Measurements from ENCODE around the gene RRAGC.

- no peak for TF ChIP-seq ZNF740 (CRISPR knock-in tag; IDR thresholded peaks at IDR 0.05)
- no peak for TF ChIP-seq NCOA5 (CRISPR knock-in tag; IDR thresholded peaks at IDR 0.05)
- no peak for TF ChIP-seq ZNF609 (CRISPR knock-in tag; IDR thresholded peaks at IDR 0.05; ENCODE audit: borderline replicate concordance)
- no peak for TF ChIP-seq POLR2AphosphoS5 (IDR thresholded peaks at IDR 0.05; ENCODE audit: low read depth, low read length)
- TF ChIP-seq MAZ (IDR thresholded peaks at IDR 0.05; ENCODE audit: borderline replicate concordance, low read depth, low read length), result no peak
- TF ChIP-seq MAZ (CRISPR knock-in tag; IDR thresholded peaks at IDR 0.05; ENCODE audit: low read depth), result no peak
Observed at GRCh38 chr1:38846210-38846609, 13.4 kb downstream of the RRAGC start.
